ENCODE data around the gene ADCY3. TPM values are rescaled to one million over a fixed set of nuclear protein-coding genes. Genes with fewer than 3 reads are reported as not detected.

The ADCY3 gene
- total RNA-seq, 1 donor from 2014 or later, result 140 TPM

GRCh38 chr2:24918326-24919036 is 1.6 kb downstream of the ADCY3 start:
- Histone ChIP-seq H3K4me1 (peaks cover 0 to 5% of the 10 kb centered on the region in 2 donors), H3K27ac (peak overlapping the region; percentile 42 to 60), H3K36me3 (no peaks in the 10 kb centered on the region), H3K27me3 (no peaks in the 10 kb centered on the region), H3K9me3 (no peaks in the 10 kb centered on the region), H3K4me3 (peak overlapping the region; percentile 72 to 93)
- no peak for TF ChIP-seq CTCF (IDR thresholded peaks at IDR 0.05)
- no peak for DNase-seq (ENCODE audit: low spot score in 2 of 2)
- intact Hi-C loops (cut with DNase I), result no loop called here

GRCh38 chr2:24917731-24918325 is 2.2 kb downstream of the ADCY3 start:
- Histone ChIP-seq H3K36me3 (no peaks in the 10 kb centered on the region), H3K4me1 (peaks cover 0 to 5% of the 10 kb centered on the region in 2 donors), H3K27ac (no peak overlapping the region), H3K9me3 (no peaks in the 10 kb centered on the region), H3K27me3 (no peaks in the 10 kb centered on the region), H3K4me3 (peak overlapping the region in 1 of 2 donors; percentile 93)
- DNase-seq (ENCODE audit: low spot score in 2 of 2), result no peak
- no peak for TF ChIP-seq CTCF (IDR thresholded peaks at IDR 0.05)
- intact Hi-C loops (cut with DNase I), result no loop called here

GRCh38 chr2:24917086-24917485 is 3.0 kb downstream of the ADCY3 start:
- Histone ChIP-seq H3K9me3 (no peaks in the 10 kb centered on the region), H3K4me3 (peak overlapping the region in 1 of 2 donors; percentile 7), H3K36me3 (no peaks in the 10 kb centered on the region), H3K27me3 (no peaks in the 10 kb centered on the region), H3K4me1 (peaks cover 0 to 5% of the 10 kb centered on the region in 2 donors), H3K27ac (no peak overlapping the region)
- DNase-seq (ENCODE audit: low spot score in 2 of 2), result no peak
- TF ChIP-seq CTCF (IDR thresholded peaks at IDR 0.05), result no peak
- intact Hi-C loops (cut with DNase I), result no loop called here

- intact Hi-C loops (cut with DNase I), result no loop called here
- no peak overlapping the region for H3K27ac ChIP-seq
- no peaks in the 10 kb centered on the region for H3K36me3 ChIP-seq
- peaks cover 0 to 4% of the 10 kb centered on the region in 2 donors for H3K4me1 ChIP-seq
- no peak for TF ChIP-seq CTCF (IDR thresholded peaks at IDR 0.05)
- H3K27me3 ChIP-seq, result no peaks in the 10 kb centered on the region
- no peaks in the 10 kb centered on the region for H3K9me3 ChIP-seq
- no peak overlapping the region for H3K4me3 ChIP-seq
- DNase-seq (ENCODE audit: low spot score in 2 of 2), result no peak
Observed at GRCh38 chr2:24915796-24916195, 4.2 kb downstream of the ADCY3 start.

GRCh38 chr2:24915175-24915574 is 4.9 kb downstream of the ADCY3 start:
- no peak for DNase-seq (ENCODE audit: low spot score in 2 of 2)
- no peak for TF ChIP-seq CTCF (IDR thresholded peaks at IDR 0.05)
- Histone ChIP-seq H3K27ac (no peak overlapping the region), H3K4me1 (no peaks in the 10 kb centered on the region), H3K27me3 (no peaks in the 10 kb centered on the region), H3K36me3 (no peaks in the 10 kb centered on the region), H3K9me3 (no peaks in the 10 kb centered on the region), H3K4me3 (no peak overlapping the region)
- intact Hi-C loops (cut with DNase I), result no loop called here
